Measurements from ENCODE around the gene GRM1.

The GRM1 gene

GRCh38 chr6:146470091-146470770 lies 441.4 kb downstream of the GRM1 start:
- DNase-seq: no peak
- ATAC-seq: no peak

- DNase-seq (no peak), ATAC-seq (no peak)
Measured at GRCh38 chr6:146472918-146473317, 444.1 kb downstream of the GRM1 start.

GRCh38 chr6:146481527-146481926 lies 452.7 kb downstream of the GRM1 start:
- DNase-seq (no peak), ATAC-seq (no peak)

GRCh38 chr6:146484411-146484810 lies 455.5 kb downstream of the GRM1 start:
- ATAC-seq: no peak
- no peak for DNase-seq
